ENCODE results near the gene C1orf141. TPM values are rescaled to one million over a fixed set of nuclear protein-coding genes. Genes with fewer than 3 reads are reported as not detected.
A peak's percentile ranks its signal among the peaks of the same experiment; 100 is the strongest.

The C1orf141 gene
- total and polyA plus RNA-seq, 9 of the 15 experiments (the other 6 are each of a cell fraction or from before 2014, with no cell fraction given), result not detected

GRCh38 chr1:67060811-67061218, 74.0 kb downstream of the C1orf141 start (continued):
- TF ChIP-seq TFE3 (CRISPR knock-in tag; IDR thresholded peaks at IDR 0.05) (peak; percentile 22; the same call in 1 of the 2 replicates), NCOR1 (IDR thresholded peaks at IDR 0.05) (no peak), RREB1 (CRISPR knock-in tag; IDR thresholded peaks at IDR 0.05) (0 out of 2 replicates have a peak, but pooled peaks have one; percentile 49), ZNF347 (CRISPR knock-in tag; IDR thresholded peaks at IDR 0.05; ENCODE audit: low read depth) (peak; percentile 69; the same call in 1 of the 2 replicates), ZNF253 (CRISPR knock-in tag; conservative IDR thresholded peaks at IDR 0.05) (peak; percentile 79; the same call in 1 of the 2 replicates), NFXL1 (CRISPR knock-in tag; IDR thresholded peaks at IDR 0.05) (peak; percentile 88), ZBTB17 (CRISPR knock-in tag; IDR thresholded peaks at IDR 0.05) (peak; percentile 94), ZNF395 (CRISPR knock-in tag; IDR thresholded peaks at IDR 0.05) (peak; percentile 98), ZKSCAN8 (CRISPR knock-in tag; IDR thresholded peaks at IDR 0.05) (peak; percentile 60; the same call in 1 of the 2 replicates), ID3 (CRISPR knock-in tag; IDR thresholded peaks at IDR 0.05) (no peak), ID3 (tag; IDR thresholded peaks at IDR 0.05) (peak; percentile 57; the same call in 1 of the 2 replicates), MAZ (CRISPR knock-in tag; conservative IDR thresholded peaks at IDR 0.05 in 1 of 2, IDR thresholded peaks at IDR 0.05 in 1 of 2) (peak in 1 of 2 experiments; percentile 94; a peak in 2 of 4 replicates), MCM7 (IDR thresholded peaks at IDR 0.05) (no peak), PYGO2 (tag; IDR thresholded peaks at IDR 0.05) (peak; percentile 80), ZNF589 (CRISPR knock-in tag; IDR thresholded peaks at IDR 0.05; ENCODE audit: low read depth) (peak; percentile 95), ZNF324 (CRISPR knock-in tag; IDR thresholded peaks at IDR 0.05) (peak; percentile 72; the same call in 1 of the 2 replicates), ZNF41 (CRISPR knock-in tag; conservative IDR thresholded peaks at IDR 0.05) (peak; percentile 92), ZNF354B (CRISPR knock-in tag; IDR thresholded peaks at IDR 0.05) (0 out of 2 replicates have a peak, but pooled peaks have one; percentile 66)
